CD8-positive, alpha-beta memory T cell (primary cell): Measurements from ENCODE around the gene TTLL13. TPM values are rescaled to one million over a fixed set of nuclear protein-coding genes. Genes with fewer than 3 reads are reported as not detected.

Source experiments
- CTCF ChIA-PET: fragments of 350-600 bp; sonication (Branson Sonifier 250); formaldehyde crosslinking; loops from one replicate; lab custom pipeline; 2021; ENCODE audit warnings: antibody characterized with exemption; lab: Charles Lee
- POLR2A ChIA-PET: fragments of 350-600 bp; sonication (Branson Sonifier 250); formaldehyde crosslinking; loops from one replicate; lab custom pipeline; 2021; ENCODE audit warnings: antibody characterized with exemption; lab: Charles Lee
- DNase-seq, 5 donors: peaks; one replicate each; pipeline versions ENCODE4 v3.0.0 to v3.0.0-alpha.2; 2020 to 2022; ENCODE audit warnings: mixed read lengths in 1 of 5
- H3K27ac ChIP-seq: one replicate; pipeline ENCODE4 v1.7.0; 2013; ENCODE audit warnings: low read depth, mild to moderate bottlenecking, low read length, moderate library complexity
- H3K27me3 ChIP-seq: 2 replicates; pipeline ENCODE4 v1.7.0; 2013; ENCODE audit warnings: low read length, mild to moderate bottlenecking; ENCODE audit not compliant: insufficient read depth, poor library complexity, severe bottlenecking
- H3K36me3 ChIP-seq: 2 replicates; pipeline ENCODE4 v1.7.0; 2013; ENCODE audit warnings: mild to moderate bottlenecking, low read length, moderate library complexity; ENCODE audit not compliant: insufficient read depth
- H3K4me1 ChIP-seq: 2 replicates; pipeline ENCODE4 v1.7.0; 2013; ENCODE audit warnings: mild to moderate bottlenecking, low read length, moderate library complexity; ENCODE audit not compliant: insufficient read depth
- H3K4me3 ChIP-seq: 2 replicates; pipeline ENCODE4 v1.7.0; 2013; ENCODE audit warnings: mild to moderate bottlenecking, low read length
- H3K9me3 ChIP-seq: 2 replicates; pipeline ENCODE4 v1.7.0; 2013; ENCODE audit warnings: mild to moderate bottlenecking, low read length
- H3K27ac Mint-ChIP-seq, 8 donors: one replicate each; pipeline ENCODE4 v1.8.0; 2020 to 2021; ENCODE audit warnings: mixed read lengths in 8 of 8, mild to moderate bottlenecking in 6 of 8, inconsistent platforms in 3 of 8, moderate library complexity in 3 of 8
- H3K27me3 Mint-ChIP-seq, 2 donors: one replicate each; pipeline ENCODE4 v1.8.0; 2020 to 2021; ENCODE audit warnings: mixed read lengths in 2 of 2, mild to moderate bottlenecking in 1 of 2, moderate library complexity in 1 of 2
- H3K36me3 Mint-ChIP-seq, 3 donors: one replicate each; pipeline ENCODE4 v1.8.0; 2020 to 2021; ENCODE audit warnings: mixed read lengths in 3 of 3, inconsistent platforms in 1 of 3, mild to moderate bottlenecking in 1 of 3
- H3K4me1 Mint-ChIP-seq, 3 donors: one replicate each; pipeline ENCODE4 v1.8.0; 2020 to 2021; ENCODE audit warnings: mixed read lengths in 3 of 3, inconsistent platforms in 1 of 3, mild to moderate bottlenecking in 1 of 3
- H3K4me3 Mint-ChIP-seq, 7 donors: one replicate each; pipeline ENCODE4 v1.8.0; 2020 to 2021; ENCODE audit warnings: mixed read lengths in 7 of 7, mild to moderate bottlenecking in 6 of 7, moderate library complexity in 4 of 7, inconsistent platforms in 2 of 7
- H3K9me3 Mint-ChIP-seq, 5 donors: one replicate each; pipeline ENCODE4 v1.8.0; 2020 to 2022; ENCODE audit warnings: mixed read lengths in 5 of 5, mild to moderate bottlenecking in 3 of 5, moderate library complexity in 2 of 5, inconsistent platforms in 1 of 5
- polyA plus RNA-seq: library from polyadenylated mRNA; unstranded; fragments of 300-500 nt; fragmentation: Illumina TruSeq; gene quantifications from one replicate; pipeline ENCODE4 v1.2.3, GENCODE V29; 2021
- total RNA-seq, 2 experiments: library from RNA; stranded (reverse); gene quantifications; one replicate each; pipeline ENCODE4 v1.2.3, GENCODE V29; 2021

Gene TTLL13
- total and polyA plus RNA-seq, 3 experiments from 2014 or later, result 0.17 to 0.80 TPM; not detected in 1

GRCh38 chr15:90211440-90212143 is 37.8 kb upstream of the TTLL13 start:
- Mint-ChIP-seq H3K27me3 (no peaks in the 10 kb centered on the region), H3K36me3 (peaks cover 0 to 14% (median 2%) of the 10 kb centered on the region in 3 donors), H3K4me3 (no peak overlapping the region), H3K27ac (peak overlapping the region in 1 of 8 donors; percentile 67), H3K4me1 (peaks cover 20 to 32% (median 27%) of the 10 kb centered on the region in 3 donors), H3K9me3 (no peaks in the 10 kb centered on the region)
- DNase-seq, result no peak
- CTCF ChIA-PET, result no interaction called here
- H3K27me3 ChIP-seq, result no peaks in the 10 kb centered on the region
- no peaks in the 10 kb centered on the region for H3K36me3 ChIP-seq
- H3K9me3 ChIP-seq, result no peaks in the 10 kb centered on the region
- no peak overlapping the region for H3K27ac ChIP-seq
- POLR2A ChIA-PET, result no interaction called here
- H3K4me1 ChIP-seq, result peaks cover 10% of the 10 kb centered on the region
- H3K4me3 ChIP-seq, result no peak overlapping the region

GRCh38 chr15:90212221-90213098 is 36.9 kb upstream of the TTLL13 start:
- peaks cover 10% of the 10 kb centered on the region for H3K4me1 ChIP-seq
- POLR2A ChIA-PET, result no interaction called here

GRCh38 chr15:90213122-90213817 is 36.1 kb upstream of the TTLL13 start:
- H3K27ac ChIP-seq, result no peak overlapping the region
- ChIA-PET CTCF (interaction anchor here (0.9 to 1.4 kb wide), 4 partner anchors 8 to 14 kb away, joined by 3 read pairs; partner anchors contain the start of gene SEMA4B), POLR2A (no interaction called here)
- H3K36me3 Mint-ChIP-seq, result peaks cover 0 to 12% (median 2%) of the 10 kb centered on the region in 3 donors
- peak overlapping the region in 2 of 8 donors; percentile 42 to 68 for H3K27ac Mint-ChIP-seq
- H3K4me3 ChIP-seq, result no peak overlapping the region
- no peaks in the 10 kb centered on the region for H3K9me3 ChIP-seq
- H3K36me3 ChIP-seq, result no peaks in the 10 kb centered on the region
- no peaks in the 10 kb centered on the region for H3K9me3 Mint-ChIP-seq
- no peak for DNase-seq
- H3K4me3 Mint-ChIP-seq, result no peak overlapping the region
- no peaks in the 10 kb centered on the region for H3K27me3 Mint-ChIP-seq
- no peaks in the 10 kb centered on the region for H3K27me3 ChIP-seq
- H3K4me1 Mint-ChIP-seq, result peaks cover 20 to 34% (median 32%) of the 10 kb centered on the region in 3 donors
- peaks cover 10% of the 10 kb centered on the region for H3K4me1 ChIP-seq

More at GRCh38 chr15:90212221-90213098, 36.9 kb upstream of the TTLL13 start:
- Mint-ChIP-seq H3K4me3 (no peak overlapping the region), H3K27ac (peak overlapping the region in 1 of 8 donors; percentile 75), H3K36me3 (peaks cover 0 to 12% (median 2%) of the 10 kb centered on the region in 3 donors), H3K4me1 (peaks cover 20 to 32% (median 32%) of the 10 kb centered on the region in 3 donors), H3K27me3 (no peaks in the 10 kb centered on the region), H3K9me3 (no peaks in the 10 kb centered on the region)
- Histone ChIP-seq H3K4me3 (no peak overlapping the region), H3K9me3 (no peaks in the 10 kb centered on the region), H3K27me3 (no peaks in the 10 kb centered on the region), H3K27ac (no peak overlapping the region), H3K36me3 (no peaks in the 10 kb centered on the region)
- CTCF ChIA-PET, result interaction anchor here (0.9 to 1.4 kb wide), 3 partner anchors 9 to 12 kb away, joined by 3 read pairs; partner anchors contain the start of gene SEMA4B
- no peak for DNase-seq

- peaks cover 10% of the 10 kb centered on the region for H3K4me1 ChIP-seq
- H3K4me3 ChIP-seq, result no peak overlapping the region
- POLR2A ChIA-PET, result no interaction called here
- CTCF ChIA-PET, result interaction anchor here (0.9 to 1.4 kb wide), 3 partner anchors 13 to 73 kb away, joined by 3 to 4 read pairs (median 3); no protein-coding TSS in a partner anchor
- peaks cover 23 to 38% (median 36%) of the 10 kb centered on the region in 3 donors for H3K4me1 Mint-ChIP-seq
- H3K9me3 ChIP-seq, result no peaks in the 10 kb centered on the region
- H3K27me3 ChIP-seq, result no peaks in the 10 kb centered on the region
- H3K27me3 Mint-ChIP-seq, result no peaks in the 10 kb centered on the region
- H3K4me3 Mint-ChIP-seq, result no peak overlapping the region
- DNase-seq, result no peak
- H3K36me3 ChIP-seq, result no peaks in the 10 kb centered on the region
- peak overlapping the region in 2 of 8 donors; percentile 42 to 68 for H3K27ac Mint-ChIP-seq
- H3K27ac ChIP-seq, result no peak overlapping the region
- no peaks in the 10 kb centered on the region for H3K9me3 Mint-ChIP-seq
- peaks cover 0 to 14% (median 2%) of the 10 kb centered on the region in 3 donors for H3K36me3 Mint-ChIP-seq
These were observed 35.5 kb upstream of the TTLL13 start for GRCh38 chr15:90213818-90214204.

GRCh38 chr15:90214553-90215196 is 34.7 kb upstream of the TTLL13 start:
- ChIA-PET POLR2A (interaction anchor here (0.6 kb wide), 1 partner anchor 37 kb away, joined by 5 read pairs; no protein-coding TSS in a partner anchor), CTCF (interaction anchor here (0.9 to 1.3 kb wide), 3 partner anchors 27 to 73 kb away, joined by 3 to 4 read pairs (median 3); no protein-coding TSS in a partner anchor)
- H3K4me3 ChIP-seq, result no peak overlapping the region
- H3K4me1 Mint-ChIP-seq, result peaks cover 24 to 39% (median 32%) of the 10 kb centered on the region in 3 donors
- no peaks in the 10 kb centered on the region for H3K27me3 Mint-ChIP-seq
- no peaks in the 10 kb centered on the region for H3K27me3 ChIP-seq
- H3K36me3 Mint-ChIP-seq, result peaks cover 0 to 16% (median 3%) of the 10 kb centered on the region in 3 donors
- no peaks in the 10 kb centered on the region for H3K9me3 Mint-ChIP-seq
- H3K36me3 ChIP-seq, result no peaks in the 10 kb centered on the region
- H3K27ac ChIP-seq, result no peak overlapping the region
- H3K9me3 ChIP-seq, result no peaks in the 10 kb centered on the region
- H3K4me3 Mint-ChIP-seq, result no peak overlapping the region
- peaks cover 7% of the 10 kb centered on the region for H3K4me1 ChIP-seq
- DNase-seq, result no peak
- peak overlapping the region in 3 of 8 donors; percentile 15 to 29 (median 19) for H3K27ac Mint-ChIP-seq

GRCh38 chr15:90217671-90218394 is 31.5 kb upstream of the TTLL13 start:
- no peaks in the 10 kb centered on the region for H3K4me1 ChIP-seq
- Mint-ChIP-seq H3K27me3 (no peaks in the 10 kb centered on the region), H3K4me3 (no peak overlapping the region), H3K27ac (peak overlapping the region in 2 of 8 donors; percentile 32 to 51), H3K9me3 (no peaks in the 10 kb centered on the region), H3K36me3 (peaks cover 0 to 16% (median 3%) of the 10 kb centered on the region in 3 donors), H3K4me1 (peaks cover 11 to 26% (median 19%) of the 10 kb centered on the region in 3 donors)
- H3K27me3 ChIP-seq, result no peaks in the 10 kb centered on the region
- no peak for DNase-seq
- no peak overlapping the region for H3K4me3 ChIP-seq
- no peaks in the 10 kb centered on the region for H3K36me3 ChIP-seq
- ChIA-PET CTCF (interaction anchor here (0.9 to 2.1 kb wide), 4 partner anchors 13 to 67 kb away, joined by 3 to 9 read pairs (median 3); no protein-coding TSS in a partner anchor), POLR2A (no interaction called here)
- no peak overlapping the region for H3K27ac ChIP-seq
- H3K9me3 ChIP-seq, result no peaks in the 10 kb centered on the region
